Ectodermal cell (in vitro differentiated cells): Measurements from ENCODE around the gene C1orf53.
"Not testable (repeated sequence)": the region's sequence is repeated elsewhere in the genome, so short reads cannot be mapped to it uniquely, and the experiment has no call there.

Experiments used
- H3K27ac ChIP-seq: 2 replicates; pipeline ENCODE4 v1.7.0; 2013; ENCODE audit warnings: mild to moderate bottlenecking, low read depth, low read length; ENCODE audit not compliant: insufficient read depth, poor library complexity, severe bottlenecking
- H3K27me3 ChIP-seq: 2 replicates; pipeline ENCODE4 v1.7.0; 2013; ENCODE audit warnings: mild to moderate bottlenecking, low read length; ENCODE audit not compliant: insufficient read depth, control insufficient read depth, poor library complexity, severe bottlenecking
- H3K36me3 ChIP-seq: one replicate; pipeline ENCODE4 v1.7.0; 2013; ENCODE audit warnings: low read length; ENCODE audit not compliant: control insufficient read depth, insufficient read depth
- H3K4me1 ChIP-seq: one replicate; pipeline ENCODE4 v1.7.0; 2013; ENCODE audit warnings: low read length; ENCODE audit not compliant: control insufficient read depth, insufficient read depth
- H3K4me3 ChIP-seq: 2 replicates; pipeline ENCODE4 v1.7.0; 2013; ENCODE audit warnings: low read depth, low read length, control low read depth; ENCODE audit not compliant: insufficient read depth
- H3K9me3 ChIP-seq: 2 replicates; pipeline ENCODE4 v1.7.0; 2013; ENCODE audit warnings: mild to moderate bottlenecking, low read length, moderate library complexity; ENCODE audit not compliant: control insufficient read depth
- WGBS, 2 experiments: methylation state at CpG; one replicate each; pipeline ENCODE4 v1.1.7; 2013; ENCODE audit warnings: missing lambda C conversion rate in 2 of 2; 5-methylcytosine and 5-hydroxymethylcytosine counted together

Gene C1orf53

GRCh38 chr1:197880385-197880784 is 22.0 kb upstream of the C1orf53 start:
- not testable (repeated sequence) for H3K27me3 ChIP-seq, H3K4me1 ChIP-seq, H3K27ac ChIP-seq, H3K36me3 ChIP-seq, H3K9me3 ChIP-seq, H3K4me3 ChIP-seq
- 90 to 95% methylated on average over 4 of the region's 4 CpGs for WGBS, 2 experiments

GRCh38 chr1:197882241-197882640 is 20.2 kb upstream of the C1orf53 start:
- not testable (repeated sequence) for H3K4me3 ChIP-seq, H3K36me3 ChIP-seq, H3K9me3 ChIP-seq, H3K4me1 ChIP-seq, H3K27me3 ChIP-seq, H3K27ac ChIP-seq
- 87 to 100% methylated on average over 1 to 2 of the region's 2 CpGs for WGBS, 2 experiments

GRCh38 chr1:197884173-197884572 is 18.3 kb upstream of the C1orf53 start:
- Histone ChIP-seq H3K36me3 (no peaks in the 10 kb centered on the region), H3K9me3 (no peaks in the 10 kb centered on the region), H3K27ac (no peak overlapping the region), H3K27me3 (no peaks in the 10 kb centered on the region), H3K4me1 (no peaks in the 10 kb centered on the region), H3K4me3 (no peak overlapping the region)
- 75 to 79% methylated on average over 7 of the region's 7 CpGs for WGBS, 2 experiments

GRCh38 chr1:197890936-197891335 is 11.5 kb upstream of the C1orf53 start:
- H3K4me1 ChIP-seq: no peaks in the 10 kb centered on the region
- H3K27me3 ChIP-seq: no peaks in the 10 kb centered on the region
- no peak overlapping the region for H3K4me3 ChIP-seq
- H3K27ac ChIP-seq: no peak overlapping the region
- 42 to 53% methylated on average over 2 of the region's 2 CpGs for WGBS, 2 experiments
- H3K9me3 ChIP-seq: no peaks in the 10 kb centered on the region
- no peaks in the 10 kb centered on the region for H3K36me3 ChIP-seq

- no peaks in the 10 kb centered on the region for H3K9me3 ChIP-seq
- H3K27me3 ChIP-seq: no peaks in the 10 kb centered on the region
- no peaks in the 10 kb centered on the region for H3K36me3 ChIP-seq
- H3K4me1 ChIP-seq: no peaks in the 10 kb centered on the region
- H3K27ac ChIP-seq: no peak overlapping the region
- H3K4me3 ChIP-seq: no peak overlapping the region
Observed at GRCh38 chr1:197892684-197893083, 9.7 kb upstream of the C1orf53 start.

- Histone ChIP-seq H3K4me1 (no peaks in the 10 kb centered on the region), H3K27ac (no peak overlapping the region), H3K27me3 (no peaks in the 10 kb centered on the region), H3K36me3 (no peaks in the 10 kb centered on the region), H3K4me3 (no peak overlapping the region), H3K9me3 (no peaks in the 10 kb centered on the region)
- 95% methylated on average over 2 of the region's 2 CpGs for WGBS, 2 experiments
Observed at GRCh38 chr1:197896301-197896700, 6.1 kb upstream of the C1orf53 start.

- WGBS, 2 experiments: no CpG with 5 or more reads among the region's 1 CpG
- no peak overlapping the region for H3K27ac ChIP-seq
Observed at GRCh38 chr1:197899037-197899436, 3.4 kb upstream of the C1orf53 start.

GRCh38 chr1:197902131-197902453 is 338 bp upstream of the C1orf53 start:
- 19 to 23% methylated on average over 6 of the region's 6 CpGs for WGBS, 2 experiments

More at GRCh38 chr1:197899037-197899436, 3.4 kb upstream of the C1orf53 start:
- no peaks in the 10 kb centered on the region for H3K9me3 ChIP-seq
- H3K27me3 ChIP-seq: peaks cover 12% of the 10 kb centered on the region
- peaks cover 10% of the 10 kb centered on the region for H3K4me1 ChIP-seq
- no peaks in the 10 kb centered on the region for H3K36me3 ChIP-seq
- H3K4me3 ChIP-seq: no peak overlapping the region

GRCh38 chr1:197903196-197903514 is 725 bp downstream of the C1orf53 start:
- H3K27ac ChIP-seq: no peak overlapping the region
- 6 to 9% methylated on average over 3 of the region's 3 CpGs for WGBS, 2 experiments
- H3K4me3 ChIP-seq: peak overlapping the region; percentile 64
- no peaks in the 10 kb centered on the region for H3K36me3 ChIP-seq
- peaks cover 16% of the 10 kb centered on the region for H3K4me1 ChIP-seq
- peaks cover 53% of the 10 kb centered on the region for H3K27me3 ChIP-seq
- no peaks in the 10 kb centered on the region for H3K9me3 ChIP-seq

More at GRCh38 chr1:197902131-197902453, 338 bp upstream of the C1orf53 start:
- H3K4me3 ChIP-seq: peak overlapping the region; percentile 64
- no peaks in the 10 kb centered on the region for H3K9me3 ChIP-seq
- H3K27ac ChIP-seq: peak overlapping the region; percentile 82
- peaks cover 43% of the 10 kb centered on the region for H3K27me3 ChIP-seq
- peaks cover 16% of the 10 kb centered on the region for H3K4me1 ChIP-seq
- H3K36me3 ChIP-seq: no peaks in the 10 kb centered on the region

GRCh38 chr1:197904126-197904787 is 1.8 kb downstream of the C1orf53 start:
- no peaks in the 10 kb centered on the region for H3K36me3 ChIP-seq
- H3K4me1 ChIP-seq: peaks cover 16% of the 10 kb centered on the region
- H3K27ac ChIP-seq: no peak overlapping the region
- WGBS, 2 experiments: 26 to 30% methylated on average over 11 of the region's 11 CpGs
- no peaks in the 10 kb centered on the region for H3K9me3 ChIP-seq
- peaks cover 64% of the 10 kb centered on the region for H3K27me3 ChIP-seq
- no peak overlapping the region for H3K4me3 ChIP-seq
